HepG2 (cell line): ENCODE data around the gene ALKBH2. TPM values are rescaled to one million over a fixed set of nuclear protein-coding genes. Genes with fewer than 3 reads are reported as not detected.

ENCODE experiments used
- IRX3 ChIP-seq: sonication (generic); formaldehyde crosslinking; IDR thresholded peaks from 2 replicates; pipeline ENCODE4 v1.8.1; 2023; ENCODE audit warnings: mild to moderate bottlenecking, low read depth, missing genetic modification reagents, borderline replicate concordance
- JUNB ChIP-seq: sonication (generic); formaldehyde crosslinking; IDR thresholded peaks from 2 replicates; pipeline ENCODE4 v1.8.0; 2022; ENCODE audit warnings: missing genetic modification reagents, mild to moderate bottlenecking, borderline replicate concordance
- PCBP1 ChIP-seq: fragments of 200-400 bp; formaldehyde crosslinking; IDR thresholded peaks from 2 replicates; pipeline ENCODE4 v1.6.1; 2017; ENCODE audit warnings: mild to moderate bottlenecking, low read depth, low read length, borderline replicate concordance
- REPIN1 ChIP-seq: sonication (generic); formaldehyde crosslinking; IDR thresholded peaks from 2 replicates; pipeline ENCODE4 v1.8.0; 2022; ENCODE audit warnings: missing genetic modification reagents, low read depth, mild to moderate bottlenecking, borderline replicate concordance
- SMAD9 ChIP-seq: sonication (generic); formaldehyde crosslinking; IDR thresholded peaks from 2 replicates; pipeline ENCODE4 v1.5.1; 2020; ENCODE audit warnings: mild to moderate bottlenecking, missing genetic modification reagents
- THAP11 ChIP-seq: IDR thresholded peaks from 2 replicates; pipeline ENCODE4 v1.6.1; 2016; ENCODE audit warnings: missing biosample characterization, missing genetic modification reagents
- ZNF224 ChIP-seq: sonication (generic); formaldehyde crosslinking; IDR thresholded peaks from 2 replicates; pipeline ENCODE4 v1.5.0; 2020; ENCODE audit warnings: mild to moderate bottlenecking, missing genetic modification reagents
- polyA plus RNA-seq, 8 experiments: library from polyadenylated mRNA; depleted of rRNA in 3 of 8; stranded (reverse) in 7 of 8; unstranded in 1 of 8; fragments of >200 nt; fragmentation: Illumina TruSeq in 4 of 8; extraction: Trizol in 4 of 8; gene quantifications; 2 replicates each; pipeline versions ENCODE4 v1.2.1 to v1.2.3, GENCODE V29; 2011 to 2016; ENCODE audit warnings: low read depth in 4 of 8, missing spikeins in 1 of 8, mixed read lengths in 1 of 8; ENCODE audit not compliant: insufficient read depth in 1 of 8
- total RNA-seq, 5 experiments: library from RNA; depleted of rRNA; stranded (reverse); fragments of >200 nt; fragmentation: Illumina TruSeq; extraction: Trizol; gene quantifications; 2 replicates each; pipeline ENCODE4 v1.2.3, GENCODE V29; 2016; ENCODE audit warnings: low read depth in 1 of 5
- TF ChIP-seq, protein P1 (sequence below): sonication (generic); formaldehyde crosslinking; IDR thresholded peaks from 2 replicates; pipeline ENCODE4; 2020; ENCODE audit warnings: missing genetic modification reagents, mild to moderate bottlenecking, borderline replicate concordance
- TF ChIP-seq, protein P2 (sequence below): sonication (generic); formaldehyde crosslinking; IDR thresholded peaks from 2 replicates; pipeline ENCODE4 v1.5.0; 2020; ENCODE audit warnings: mild to moderate bottlenecking, missing genetic modification reagents, borderline replicate concordance
- TF ChIP-seq, protein P3 (sequence below), 2 experiments: fragments of 450-650 bp in 1 of 2; sonication (generic) in 1 of 2; formaldehyde crosslinking in 1 of 2; IDR thresholded peaks; 2 replicates each; pipeline versions ENCODE4 v1.6.1 to v1.8.0; 2016 to 2022; ENCODE audit warnings: antibody characterized with exemption in 1 of 2, mild to moderate bottlenecking in 1 of 2, missing genetic modification reagents in 1 of 2

The ALKBH2 gene
- total and polyA plus RNA-seq, 2 of the 13 experiments (the other 11 are each of a cell fraction or from before 2014, with no cell fraction given) = 21.0 to 40.5 TPM

DNA sequence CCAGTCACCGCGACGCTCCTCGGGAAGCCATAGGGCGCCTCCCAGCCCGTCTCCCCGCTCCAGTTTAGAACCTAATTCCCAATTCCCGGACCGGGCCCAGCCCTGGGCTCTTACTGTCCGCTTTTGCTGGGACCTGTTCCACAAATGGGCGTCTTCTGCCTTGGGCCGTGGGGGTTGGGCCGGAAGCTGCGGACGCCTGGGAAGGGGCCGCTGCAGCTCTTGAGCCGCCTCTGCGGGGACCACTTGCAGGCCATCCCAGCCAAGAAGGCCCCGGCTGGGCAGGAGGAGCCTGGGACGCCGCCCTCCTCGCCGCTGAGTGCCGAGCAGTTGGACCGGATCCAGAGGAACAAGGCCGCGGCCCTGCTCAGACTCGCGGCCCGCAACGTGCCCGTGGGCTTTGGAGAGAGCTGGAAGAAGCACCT is 4.9 kb upstream of the ALKBH2 start (continued):
- TF ChIP-seq IRX3 = 0 out of 2 replicates have a peak, but pooled peaks have one; percentile 2
- TF ChIP-seq SMAD9 = no peak
- peak; percentile 10; the same call in 1 of the 2 replicates for TF ChIP-seq PCBP1
- TF ChIP-seq, protein P1, sequence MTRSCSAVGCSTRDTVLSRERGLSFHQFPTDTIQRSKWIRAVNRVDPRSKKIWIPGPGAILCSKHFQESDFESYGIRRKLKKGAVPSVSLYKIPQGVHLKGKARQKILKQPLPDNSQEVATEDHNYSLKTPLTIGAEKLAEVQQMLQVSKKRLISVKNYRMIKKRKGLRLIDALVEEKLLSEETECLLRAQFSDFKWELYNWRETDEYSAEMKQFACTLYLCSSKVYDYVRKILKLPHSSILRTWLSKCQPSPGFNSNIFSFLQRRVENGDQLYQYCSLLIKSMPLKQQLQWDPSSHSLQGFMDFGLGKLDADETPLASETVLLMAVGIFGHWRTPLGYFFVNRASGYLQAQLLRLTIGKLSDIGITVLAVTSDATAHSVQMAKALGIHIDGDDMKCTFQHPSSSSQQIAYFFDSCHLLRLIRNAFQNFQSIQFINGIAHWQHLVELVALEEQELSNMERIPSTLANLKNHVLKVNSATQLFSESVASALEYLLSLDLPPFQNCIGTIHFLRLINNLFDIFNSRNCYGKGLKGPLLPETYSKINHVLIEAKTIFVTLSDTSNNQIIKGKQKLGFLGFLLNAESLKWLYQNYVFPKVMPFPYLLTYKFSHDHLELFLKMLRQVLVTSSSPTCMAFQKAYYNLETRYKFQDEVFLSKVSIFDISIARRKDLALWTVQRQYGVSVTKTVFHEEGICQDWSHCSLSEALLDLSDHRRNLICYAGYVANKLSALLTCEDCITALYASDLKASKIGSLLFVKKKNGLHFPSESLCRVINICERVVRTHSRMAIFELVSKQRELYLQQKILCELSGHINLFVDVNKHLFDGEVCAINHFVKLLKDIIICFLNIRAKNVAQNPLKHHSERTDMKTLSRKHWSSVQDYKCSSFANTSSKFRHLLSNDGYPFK (CRISPR knock-in tag) = peak; percentile 18; the same call in 1 of the 2 replicates
- TF ChIP-seq, protein P2, sequence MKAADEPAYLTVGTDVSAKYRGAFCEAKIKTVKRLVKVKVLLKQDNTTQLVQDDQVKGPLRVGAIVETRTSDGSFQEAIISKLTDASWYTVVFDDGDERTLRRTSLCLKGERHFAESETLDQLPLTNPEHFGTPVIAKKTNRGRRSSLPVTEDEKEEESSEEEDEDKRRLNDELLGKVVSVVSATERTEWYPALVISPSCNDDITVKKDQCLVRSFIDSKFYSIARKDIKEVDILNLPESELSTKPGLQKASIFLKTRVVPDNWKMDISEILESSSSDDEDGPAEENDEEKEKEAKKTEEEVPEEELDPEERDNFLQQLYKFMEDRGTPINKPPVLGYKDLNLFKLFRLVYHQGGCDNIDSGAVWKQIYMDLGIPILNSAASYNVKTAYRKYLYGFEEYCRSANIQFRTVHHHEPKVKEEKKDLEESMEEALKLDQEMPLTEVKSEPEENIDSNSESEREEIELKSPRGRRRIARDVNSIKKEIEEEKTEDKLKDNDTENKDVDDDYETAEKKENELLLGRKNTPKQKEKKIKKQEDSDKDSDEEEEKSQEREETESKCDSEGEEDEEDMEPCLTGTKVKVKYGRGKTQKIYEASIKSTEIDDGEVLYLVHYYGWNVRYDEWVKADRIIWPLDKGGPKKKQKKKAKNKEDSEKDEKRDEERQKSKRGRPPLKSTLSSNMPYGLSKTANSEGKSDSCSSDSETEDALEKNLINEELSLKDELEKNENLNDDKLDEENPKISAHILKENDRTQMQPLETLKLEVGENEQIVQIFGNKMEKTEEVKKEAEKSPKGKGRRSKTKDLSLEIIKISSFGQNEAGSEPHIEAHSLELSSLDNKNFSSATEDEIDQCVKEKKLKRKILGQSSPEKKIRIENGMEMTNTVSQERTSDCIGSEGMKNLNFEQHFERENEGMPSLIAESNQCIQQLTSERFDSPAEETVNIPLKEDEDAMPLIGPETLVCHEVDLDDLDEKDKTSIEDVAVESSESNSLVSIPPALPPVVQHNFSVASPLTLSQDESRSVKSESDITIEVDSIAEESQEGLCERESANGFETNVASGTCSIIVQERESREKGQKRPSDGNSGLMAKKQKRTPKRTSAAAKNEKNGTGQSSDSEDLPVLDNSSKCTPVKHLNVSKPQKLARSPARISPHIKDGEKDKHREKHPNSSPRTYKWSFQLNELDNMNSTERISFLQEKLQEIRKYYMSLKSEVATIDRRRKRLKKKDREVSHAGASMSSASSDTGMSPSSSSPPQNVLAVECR (CRISPR knock-in tag) = peak; percentile 55; the same call in 1 of the 2 replicates
- TF ChIP-seq JUNB (CRISPR knock-in tag) = no peak
- 0 out of 2 replicates have a peak, but pooled peaks have one; percentile 38 for TF ChIP-seq THAP11 (CRISPR knock-in tag)
- no peak for TF ChIP-seq ZNF224 (CRISPR knock-in tag)
- TF ChIP-seq REPIN1 (CRISPR knock-in tag) = peak; percentile 37; the same call in 1 of the 2 replicates
- TF ChIP-seq, protein P3, sequence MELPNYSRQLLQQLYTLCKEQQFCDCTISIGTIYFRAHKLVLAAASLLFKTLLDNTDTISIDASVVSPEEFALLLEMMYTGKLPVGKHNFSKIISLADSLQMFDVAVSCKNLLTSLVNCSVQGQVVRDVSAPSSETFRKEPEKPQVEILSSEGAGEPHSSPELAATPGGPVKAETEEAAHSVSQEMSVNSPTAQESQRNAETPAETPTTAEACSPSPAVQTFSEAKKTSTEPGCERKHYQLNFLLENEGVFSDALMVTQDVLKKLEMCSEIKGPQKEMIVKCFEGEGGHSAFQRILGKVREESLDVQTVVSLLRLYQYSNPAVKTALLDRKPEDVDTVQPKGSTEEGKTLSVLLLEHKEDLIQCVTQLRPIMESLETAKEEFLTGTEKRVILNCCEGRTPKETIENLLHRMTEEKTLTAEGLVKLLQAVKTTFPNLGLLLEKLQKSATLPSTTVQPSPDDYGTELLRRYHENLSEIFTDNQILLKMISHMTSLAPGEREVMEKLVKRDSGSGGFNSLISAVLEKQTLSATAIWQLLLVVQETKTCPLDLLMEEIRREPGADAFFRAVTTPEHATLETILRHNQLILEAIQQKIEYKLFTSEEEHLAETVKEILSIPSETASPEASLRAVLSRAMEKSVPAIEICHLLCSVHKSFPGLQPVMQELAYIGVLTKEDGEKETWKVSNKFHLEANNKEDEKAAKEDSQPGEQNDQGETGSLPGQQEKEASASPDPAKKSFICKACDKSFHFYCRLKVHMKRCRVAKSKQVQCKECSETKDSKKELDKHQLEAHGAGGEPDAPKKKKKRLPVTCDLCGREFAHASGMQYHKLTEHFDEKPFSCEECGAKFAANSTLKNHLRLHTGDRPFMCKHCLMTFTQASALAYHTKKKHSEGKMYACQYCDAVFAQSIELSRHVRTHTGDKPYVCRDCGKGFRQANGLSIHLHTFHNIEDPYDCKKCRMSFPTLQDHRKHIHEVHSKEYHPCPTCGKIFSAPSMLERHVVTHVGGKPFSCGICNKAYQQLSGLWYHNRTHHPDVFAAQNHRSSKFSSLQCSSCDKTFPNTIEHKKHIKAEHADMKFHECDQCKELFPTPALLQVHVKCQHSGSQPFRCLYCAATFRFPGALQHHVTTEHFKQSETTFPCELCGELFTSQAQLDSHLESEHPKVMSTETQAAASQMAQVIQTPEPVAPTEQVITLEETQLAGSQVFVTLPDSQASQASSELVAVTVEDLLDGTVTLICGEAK (IDR thresholded peaks at IDR 0.05) = no peak
- TF ChIP-seq, protein P3 (CRISPR knock-in tag; IDR thresholded peaks at IDR 0.05) = 0 out of 2 replicates have a peak, but pooled peaks have one; percentile 23
